HepG2 (cell line): ENCODE measurements around the gene NSMF. TPM values are rescaled to one million over a fixed set of nuclear protein-coding genes. Genes with fewer than 3 reads are reported as not detected.

Source experiments
- AKAP8 ChIP-seq: sonication (generic); formaldehyde crosslinking; IDR thresholded peaks from 2 replicates; pipeline ENCODE4 v1.5.1; 2020; ENCODE audit warnings: mild to moderate bottlenecking, missing genetic modification reagents
- ARID4A ChIP-seq: sonication (generic); formaldehyde crosslinking; IDR thresholded peaks from 2 replicates; pipeline ENCODE4 v1.5.0; 2020; ENCODE audit warnings: mild to moderate bottlenecking, missing genetic modification reagents, borderline replicate concordance
- ATF6 ChIP-seq: sonication (generic); formaldehyde crosslinking; conservative IDR thresholded peaks from 2 replicates; pipeline ENCODE4 v1.4.0; 2020; ENCODE audit warnings: missing genetic modification reagents
- NFAT5 ChIP-seq: sonication (generic); formaldehyde crosslinking; IDR thresholded peaks from 2 replicates; pipeline ENCODE4 v1.4.0; 2020; ENCODE audit warnings: missing genetic modification reagents
- TBL1XR1 ChIP-seq: fragments of 150-350 bp; IDR thresholded peaks from 2 replicates; pipeline ENCODE4 v1.6.1; 2014; ENCODE audit warnings: borderline replicate concordance, low read length; ENCODE audit not compliant: partially characterized antibody
- TOPORS ChIP-seq: sonication (generic); formaldehyde crosslinking; IDR thresholded peaks from 2 replicates; pipeline ENCODE4 v1.8.0; 2023; ENCODE audit warnings: mild to moderate bottlenecking, missing genetic modification reagents
- ZFP91 ChIP-seq: sonication (generic); formaldehyde crosslinking; IDR thresholded peaks from 2 replicates; pipeline ENCODE4 v1.9.0; 2022; ENCODE audit warnings: missing genetic modification reagents, mild to moderate bottlenecking, borderline replicate concordance
- ZNF138 ChIP-seq: sonication (generic); formaldehyde crosslinking; IDR thresholded peaks from 2 replicates; pipeline ENCODE4 v1.5.0; 2020; ENCODE audit warnings: mild to moderate bottlenecking, low read depth, missing genetic modification reagents
- ZNF256 ChIP-seq: sonication (generic); formaldehyde crosslinking; conservative IDR thresholded peaks from 2 replicates; pipeline ENCODE4 v1.4.0; 2020; ENCODE audit warnings: missing genetic modification reagents
- ZNF3 ChIP-seq: IDR thresholded peaks from 2 replicates; pipeline ENCODE4 v1.7.0; 2017; ENCODE audit warnings: inconsistent platforms
- ZNF331 ChIP-seq: sonication (generic); formaldehyde crosslinking; IDR thresholded peaks from 2 replicates; pipeline ENCODE4 v1.4.0; 2020; ENCODE audit warnings: missing genetic modification reagents
- ZNF383 ChIP-seq: sonication (generic); formaldehyde crosslinking; IDR thresholded peaks from 2 replicates; pipeline ENCODE4 v1.4.0; 2020; ENCODE audit warnings: missing genetic modification reagents, mild to moderate bottlenecking, borderline replicate concordance
- ZNF639 ChIP-seq: conservative IDR thresholded peaks from 2 replicates; pipeline ENCODE4 v1.6.1; 2018; ENCODE audit warnings: missing genetic modification reagents
- ZNF709 ChIP-seq: sonication (generic); formaldehyde crosslinking; IDR thresholded peaks from 2 replicates; pipeline ENCODE4 v1.5.0; 2020; ENCODE audit warnings: mild to moderate bottlenecking, missing genetic modification reagents
- ZNF878 ChIP-seq: sonication (generic); formaldehyde crosslinking; IDR thresholded peaks from 2 replicates; pipeline ENCODE4 v1.8.1; 2023; ENCODE audit warnings: mild to moderate bottlenecking, missing genetic modification reagents, moderate library complexity
- polyA plus RNA-seq, 8 experiments: library from polyadenylated mRNA; depleted of rRNA in 3 of 8; stranded (reverse) in 7 of 8; unstranded in 1 of 8; fragments of >200 nt; fragmentation: Illumina TruSeq in 4 of 8; extraction: Trizol in 4 of 8; gene quantifications; 2 replicates each; pipeline versions ENCODE4 v1.2.1 to v1.2.3, GENCODE V29; 2011 to 2016; ENCODE audit warnings: low read depth in 4 of 8, missing spikeins in 1 of 8, mixed read lengths in 1 of 8; ENCODE audit not compliant: insufficient read depth in 1 of 8
- total RNA-seq, 5 experiments: library from RNA; depleted of rRNA; stranded (reverse); fragments of >200 nt; fragmentation: Illumina TruSeq; extraction: Trizol; gene quantifications; 2 replicates each; pipeline ENCODE4 v1.2.3, GENCODE V29; 2016; ENCODE audit warnings: low read depth in 1 of 5

NSMF gene
- total and polyA plus RNA-seq, 2 of the 13 experiments (the other 11 are each of a cell fraction or from before 2014, with no cell fraction given), result 44.3 to 183 TPM

- TF ChIP-seq ZNF639 (CRISPR knock-in tag) (no peak), ZNF3 (CRISPR knock-in tag) (no peak), TBL1XR1 (no peak), TOPORS (no peak), ATF6 (CRISPR knock-in tag) (no peak), ZNF331 (CRISPR knock-in tag) (no peak), ARID4A (CRISPR knock-in tag) (no peak; the same call in 1 of the 2 replicates), ZNF383 (CRISPR knock-in tag) (no peak), ZNF256 (CRISPR knock-in tag) (no peak), ZFP91 (CRISPR knock-in tag) (0 out of 2 replicates have a peak, but pooled peaks have one; percentile 22), ZNF138 (CRISPR knock-in tag) (no peak), ZNF709 (CRISPR knock-in tag) (no peak), AKAP8 (CRISPR knock-in tag) (no peak), ZNF878 (CRISPR knock-in tag) (no peak), NFAT5 (no peak)
These were observed 13.8 kb downstream of the NSMF start (continued) for GRCh38 chr9:137445275-137445807.
